Thymus (tissue), 11 donors: Measurements from ENCODE around the gene RAMP1. TPM values are rescaled to one million over a fixed set of nuclear protein-coding genes. Genes with fewer than 3 reads are reported as not detected.
"Not testable (repeated sequence)": the region's sequence is repeated elsewhere in the genome, so short reads cannot be mapped to it uniquely, and the experiment has no call there.

Experiments
- DNase-seq, 9 donors: peaks; one replicate each; pipeline ENCODE4 v3.0.0-alpha.2; 2013; ENCODE audit warnings: low spot score in 9 of 9, low read depth in 6 of 9, missing footprints in 1 of 9
- H3K27ac ChIP-seq, 2 donors: one replicate each; pipeline ENCODE4 v1.5.1; 2013; ENCODE audit warnings: control low read depth in 1 of 2, low read depth in 1 of 2, low read length in 1 of 2, mild to moderate bottlenecking in 1 of 2, moderate library complexity in 1 of 2
- H3K27me3 ChIP-seq, 2 donors: one replicate each; pipeline ENCODE4 v1.5.1; 2013; ENCODE audit warnings: low read length in 1 of 2; ENCODE audit not compliant: control insufficient read depth in 2 of 2, insufficient read depth in 1 of 2
- H3K36me3 ChIP-seq, 2 donors: one replicate each; pipeline ENCODE4 v1.5.1; 2013; ENCODE audit warnings: low read length in 1 of 2, mild to moderate bottlenecking in 1 of 2, moderate library complexity in 1 of 2; ENCODE audit not compliant: control insufficient read depth in 2 of 2, insufficient read depth in 2 of 2
- H3K4me1 ChIP-seq, 2 donors: one replicate each; pipeline ENCODE4 v1.5.1; 2013; ENCODE audit warnings: low read length in 2 of 2; ENCODE audit not compliant: control insufficient read depth in 2 of 2, insufficient read depth in 2 of 2
- H3K4me3 ChIP-seq, 2 donors: one replicate each; pipeline ENCODE4 v1.5.1; 2013; ENCODE audit warnings: low read length in 2 of 2, control low read depth in 1 of 2, mild to moderate bottlenecking in 1 of 2
- H3K9me3 ChIP-seq, 2 donors: one replicate each; pipeline ENCODE4 v1.5.1; 2013; ENCODE audit warnings: low read length in 1 of 2, mild to moderate bottlenecking in 1 of 2; ENCODE audit not compliant: control insufficient read depth in 2 of 2, insufficient read depth in 1 of 2
- WGBS: extraction: QIAGEN DNeasy Blood & Tissue Kit; methylation state at CpG from one replicate; pipeline ENCODE4 v1.1.7; 2013; 5-methylcytosine and 5-hydroxymethylcytosine counted together
- polyA plus RNA-seq: library from polyadenylated mRNA; stranded (reverse); fragments of 200-250 nt; gene quantifications from one replicate; pipeline ENCODE4 v1.2.3, GENCODE V29; 2013
- total RNA-seq: library from RNA; stranded (reverse); fragments of 120-200 nt; gene quantifications from one replicate; pipeline ENCODE4 v1.2.4, GENCODE V29; 2013
- donor health status: healthy.

RAMP1 gene
- total and polyA plus RNA-seq, 2 donors: 6.3 to 32.7 TPM

DNA sequence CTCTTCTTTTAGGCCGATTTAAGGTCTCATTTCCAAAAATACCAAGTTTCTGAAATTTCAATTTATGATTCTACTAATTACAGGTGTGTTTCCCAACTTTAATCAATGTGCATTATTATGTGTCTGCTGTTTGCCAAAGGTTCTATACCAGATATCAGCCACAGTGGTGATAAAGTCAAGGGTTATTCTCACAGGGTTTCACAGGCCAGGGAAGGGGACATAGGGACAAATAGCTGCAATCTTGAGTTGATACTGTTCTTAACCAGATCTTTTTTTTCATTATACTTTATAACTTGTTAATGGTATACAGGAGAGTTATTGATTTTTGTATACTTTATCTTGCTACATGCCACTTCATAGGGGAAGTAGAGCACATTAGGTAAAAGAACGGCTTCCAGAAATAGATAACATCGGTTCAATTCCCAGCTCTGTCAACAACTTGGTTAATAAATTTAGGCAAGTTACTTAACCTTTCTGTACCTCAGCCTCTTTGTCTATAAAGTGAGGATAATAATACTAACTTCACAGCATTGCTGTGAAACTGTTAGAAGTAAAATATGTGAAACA, 31.9 kb upstream of the RAMP1 start:
- Histone ChIP-seq H3K36me3 (no peaks in the 10 kb centered on the region), H3K4me1 (no peaks in the 10 kb centered on the region), H3K9me3 (no peaks in the 10 kb centered on the region), H3K27ac (no peak overlapping the region), H3K27me3 (no peaks in the 10 kb centered on the region), H3K4me3 (no peak overlapping the region)
- WGBS: 95% methylated on average over 3 of the region's 3 CpGs
- DNase-seq: no peak

DNA sequence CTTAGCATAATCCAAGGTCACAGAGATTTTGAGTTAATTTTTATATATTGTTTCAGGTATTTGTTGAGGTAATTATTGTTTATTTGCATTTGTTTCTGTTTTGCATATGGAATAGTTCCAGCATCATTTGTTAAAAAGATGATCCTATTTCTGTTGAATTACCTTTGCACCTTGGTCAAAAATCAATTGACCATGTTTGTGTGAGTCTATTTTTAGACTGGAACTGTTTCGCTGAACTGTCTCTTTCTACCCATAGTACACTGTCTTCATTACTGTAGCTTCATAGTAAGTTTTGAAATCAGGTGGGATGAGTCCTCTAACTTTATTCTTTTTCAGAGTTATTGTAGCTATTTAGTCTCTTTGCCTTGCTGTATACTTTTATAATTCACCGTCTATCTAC, 28.9 kb upstream of the RAMP1 start:
- Histone ChIP-seq H3K27me3 (no peaks in the 10 kb centered on the region), H3K27ac (no peak overlapping the region), H3K9me3 (no peaks in the 10 kb centered on the region), H3K4me3 (no peak overlapping the region), H3K4me1 (no peaks in the 10 kb centered on the region), H3K36me3 (no peaks in the 10 kb centered on the region)
- no peak for DNase-seq
- WGBS: 97% methylated on average over 2 of the region's 2 CpGs

DNA sequence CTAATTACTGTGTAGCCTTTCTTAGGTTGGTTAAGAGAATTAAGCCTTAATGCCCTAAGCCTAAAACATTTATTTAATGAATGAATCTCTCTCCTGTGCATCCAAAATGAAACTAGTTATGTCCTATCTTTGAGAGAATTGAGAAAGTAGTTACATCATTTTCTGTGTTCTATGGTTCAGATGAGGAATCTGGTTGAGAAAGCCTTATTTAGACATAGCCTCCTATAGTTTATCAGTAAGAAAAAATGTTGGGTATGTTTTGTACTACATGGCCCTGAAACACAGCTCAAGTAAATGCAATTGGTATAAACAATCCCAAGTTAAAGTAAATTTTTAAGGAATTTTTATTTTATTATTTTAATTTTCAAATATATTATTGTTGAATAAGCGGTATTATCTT, 25.9 kb upstream of the RAMP1 start:
- no peaks in the 10 kb centered on the region for H3K27me3 ChIP-seq
- no peak for DNase-seq
- H3K4me3 ChIP-seq: no peak overlapping the region
- H3K9me3 ChIP-seq: no peaks in the 10 kb centered on the region
- no peaks in the 10 kb centered on the region for H3K36me3 ChIP-seq
- H3K27ac ChIP-seq: no peak overlapping the region
- 99% methylated on average over 1 of the region's 1 CpG for WGBS
- H3K4me1 ChIP-seq: no peaks in the 10 kb centered on the region

DNA sequence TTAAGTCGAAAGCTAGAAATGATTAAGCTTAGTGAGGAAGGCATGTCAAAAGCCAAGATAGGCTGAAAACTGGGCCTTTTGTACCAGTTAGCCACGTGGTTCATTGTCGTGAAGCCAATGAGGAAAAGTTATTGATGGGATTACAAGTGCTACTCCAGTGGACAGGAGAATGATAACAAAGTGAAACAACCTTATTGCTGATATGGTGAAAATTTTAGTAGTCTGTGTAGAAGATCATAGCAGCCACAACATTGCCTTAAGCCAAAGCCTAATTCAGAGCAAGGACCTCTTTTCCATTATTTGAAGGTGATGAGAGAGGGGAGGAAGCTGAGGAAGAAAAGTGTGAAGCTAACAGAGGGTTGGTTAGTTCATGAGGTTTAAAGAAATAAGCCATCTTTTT, 24.1 kb upstream of the RAMP1 start:
- no peak overlapping the region for H3K27ac ChIP-seq
- no peaks in the 10 kb centered on the region for H3K9me3 ChIP-seq
- no peaks in the 10 kb centered on the region for H3K4me1 ChIP-seq
- H3K4me3 ChIP-seq: no peak overlapping the region
- H3K36me3 ChIP-seq: no peaks in the 10 kb centered on the region
- H3K27me3 ChIP-seq: no peaks in the 10 kb centered on the region
- WGBS: 98% methylated on average over 3 of the region's 3 CpGs
- DNase-seq: no peak

DNA sequence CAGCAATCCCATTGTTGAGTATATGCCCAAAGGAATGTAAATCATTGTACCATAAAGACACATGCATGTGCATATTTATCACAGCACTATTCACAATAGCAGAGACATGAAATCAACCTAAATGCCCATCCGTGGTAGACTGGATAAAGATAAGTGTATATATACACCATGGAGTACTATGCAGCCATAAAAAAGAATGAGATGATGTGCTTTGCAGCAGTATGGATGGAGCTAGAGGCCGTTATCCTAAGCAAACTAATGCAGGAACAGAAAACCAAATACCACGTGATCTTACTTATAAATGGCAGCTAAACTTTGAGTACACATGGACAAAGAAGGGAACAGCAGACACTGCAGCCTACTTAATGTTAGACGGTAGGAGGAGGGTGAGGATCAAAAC, 18.4 kb upstream of the RAMP1 start:
- H3K27me3 ChIP-seq: no peaks in the 10 kb centered on the region
- no peak for DNase-seq
- no peak overlapping the region for H3K4me3 ChIP-seq
- no peak overlapping the region for H3K27ac ChIP-seq
- no peaks in the 10 kb centered on the region for H3K4me1 ChIP-seq
- H3K9me3 ChIP-seq: no peaks in the 10 kb centered on the region
- 91% methylated on average over 4 of the region's 4 CpGs for WGBS
- H3K36me3 ChIP-seq: no peaks in the 10 kb centered on the region

DNA sequence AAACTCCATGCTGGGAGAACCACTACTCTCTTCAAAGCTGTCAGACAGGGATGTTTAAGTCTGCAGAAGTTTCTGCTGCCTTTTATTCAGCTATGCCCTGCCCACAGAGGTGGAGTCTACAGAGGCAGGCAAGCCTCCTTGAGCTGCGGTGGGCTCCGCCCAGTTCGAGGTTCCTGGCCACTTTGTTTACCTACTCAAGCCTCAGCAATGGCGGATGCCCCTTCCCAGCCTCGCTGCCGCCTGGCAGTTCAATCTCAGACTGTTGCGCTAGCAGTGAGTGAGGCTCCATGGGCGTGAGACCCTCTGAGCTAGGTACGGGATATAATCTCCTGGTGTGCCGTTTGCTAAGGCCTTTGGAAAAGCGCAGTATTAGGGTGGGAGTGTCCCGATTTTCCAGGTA, 10.5 kb upstream of the RAMP1 start:
- not testable (repeated sequence) for H3K27me3 ChIP-seq, H3K27ac ChIP-seq, H3K4me1 ChIP-seq, H3K36me3 ChIP-seq, DNase-seq, H3K9me3 ChIP-seq, H3K4me3 ChIP-seq
- WGBS: 98% methylated on average over 12 of the region's 12 CpGs

DNA sequence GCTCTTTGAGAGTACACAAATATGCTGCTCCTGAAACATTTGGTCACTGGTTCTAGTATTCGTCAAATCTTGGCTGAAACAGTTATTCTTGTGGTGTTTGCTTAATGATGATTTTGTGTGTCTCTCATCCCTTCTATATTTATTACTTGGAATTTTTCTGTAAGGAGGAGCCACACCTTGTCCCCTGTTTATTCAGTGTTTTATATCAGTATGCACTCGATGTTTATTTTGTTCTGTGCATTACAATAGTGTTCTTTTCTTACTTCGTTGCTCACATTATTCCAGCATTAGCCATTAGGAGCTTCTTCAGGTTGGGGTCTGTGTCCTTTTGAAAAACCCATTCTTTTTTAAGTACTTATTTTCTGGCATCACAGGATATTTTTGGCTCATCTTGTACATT, 5.1 kb upstream of the RAMP1 start:
- WGBS: 94% methylated on average over 3 of the region's 3 CpGs
- H3K9me3 ChIP-seq: peaks cover 0 to 1% of the 10 kb centered on the region in 2 donors

DNA sequence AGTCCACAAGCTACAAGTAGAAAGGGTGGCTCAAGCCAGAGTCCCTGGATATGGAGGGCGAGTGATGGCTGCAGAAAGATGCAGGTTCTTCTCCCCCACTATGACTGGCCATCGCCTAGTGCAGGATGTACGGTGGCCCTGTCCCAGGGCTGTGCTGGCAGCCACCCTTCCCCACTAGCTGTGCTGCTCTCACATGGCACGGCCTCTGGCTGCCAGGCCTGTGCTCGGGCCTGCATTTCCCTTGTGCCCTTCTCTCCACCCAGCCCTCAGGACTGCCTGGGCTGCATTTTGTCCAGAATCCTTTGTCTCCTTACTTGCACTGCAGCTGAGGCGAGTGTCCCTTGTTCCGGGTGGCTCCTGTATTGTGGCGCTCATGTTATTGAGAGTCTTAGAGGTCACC, 1.6 kb upstream of the RAMP1 start:
- Histone ChIP-seq H3K27ac (no peak overlapping the region), H3K4me3 (no peak overlapping the region), H3K27me3 (peaks cover 37 to 56% of the 10 kb centered on the region in 2 donors), H3K36me3 (no peaks in the 10 kb centered on the region), H3K9me3 (peaks cover 0 to 3% of the 10 kb centered on the region in 2 donors), H3K4me1 (no peaks in the 10 kb centered on the region)
- no peak for DNase-seq
- 97% methylated on average over 8 of the region's 8 CpGs for WGBS

More for the DNA sequence above, 5.1 kb upstream of the RAMP1 start:
- no peak overlapping the region for H3K4me3 ChIP-seq
- H3K27me3 ChIP-seq: peaks cover 16 to 26% of the 10 kb centered on the region in 2 donors
- no peaks in the 10 kb centered on the region for H3K36me3 ChIP-seq
- H3K4me1 ChIP-seq: no peaks in the 10 kb centered on the region
- no peak for DNase-seq
- H3K27ac ChIP-seq: no peak overlapping the region

DNA sequence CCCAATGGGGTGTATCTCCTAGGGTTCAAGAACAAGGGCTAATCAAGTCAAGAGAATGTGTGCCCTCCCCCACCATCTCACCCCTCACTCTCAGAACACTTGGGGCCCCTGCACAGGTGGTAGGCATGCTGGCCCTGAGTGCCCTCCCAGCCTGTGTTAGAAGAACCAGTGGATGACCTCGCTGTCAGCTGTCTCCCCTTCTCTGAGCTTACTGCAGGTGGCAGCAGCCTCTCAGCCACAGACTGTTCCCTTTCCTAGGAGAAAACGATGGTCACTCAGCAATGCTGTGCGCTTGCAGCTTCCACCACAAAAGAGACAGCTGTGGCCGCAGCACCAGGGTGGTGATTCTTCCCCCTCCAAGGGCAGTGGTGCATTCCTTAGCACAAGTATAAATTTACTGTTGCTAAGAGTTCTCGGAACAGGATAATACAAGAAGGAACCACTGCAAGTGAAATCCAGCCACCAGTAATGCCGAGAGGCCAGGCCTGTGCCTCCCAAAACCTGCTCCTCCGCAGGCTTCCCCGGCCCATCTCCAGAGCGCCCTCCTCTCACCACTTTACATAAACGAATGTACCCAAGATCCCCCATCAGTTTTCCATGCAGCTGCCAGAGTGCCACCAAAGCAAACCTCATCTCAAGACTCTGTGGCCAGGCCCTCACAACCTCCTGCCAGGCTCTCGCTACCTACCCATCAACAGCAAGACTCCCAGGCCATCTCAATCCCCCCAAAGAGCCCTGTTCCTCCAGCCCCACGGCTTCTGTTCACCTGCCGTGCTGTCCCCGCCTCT, 935 bp upstream of the RAMP1 start:
- H3K4me1 ChIP-seq: no peaks in the 10 kb centered on the region
- H3K27ac ChIP-seq: no peak overlapping the region
- WGBS: 64% methylated on average over 14 of the region's 14 CpGs
- H3K4me3 ChIP-seq: no peak overlapping the region
- DNase-seq: peak in 4 of 9 donors; percentile 4 to 34 (median 16)
- peaks cover 0 to 3% of the 10 kb centered on the region in 2 donors for H3K9me3 ChIP-seq
- H3K27me3 ChIP-seq: peaks cover 37 to 60% of the 10 kb centered on the region in 2 donors
- H3K36me3 ChIP-seq: no peaks in the 10 kb centered on the region
